ENCODE data around the gene WDR47. TPM values are rescaled to one million over a fixed set of nuclear protein-coding genes. Genes with fewer than 3 reads are reported as not detected.

The WDR47 gene
- total RNA-seq, 1 experiment from 2014 or later = 21.0 TPM

DNA sequence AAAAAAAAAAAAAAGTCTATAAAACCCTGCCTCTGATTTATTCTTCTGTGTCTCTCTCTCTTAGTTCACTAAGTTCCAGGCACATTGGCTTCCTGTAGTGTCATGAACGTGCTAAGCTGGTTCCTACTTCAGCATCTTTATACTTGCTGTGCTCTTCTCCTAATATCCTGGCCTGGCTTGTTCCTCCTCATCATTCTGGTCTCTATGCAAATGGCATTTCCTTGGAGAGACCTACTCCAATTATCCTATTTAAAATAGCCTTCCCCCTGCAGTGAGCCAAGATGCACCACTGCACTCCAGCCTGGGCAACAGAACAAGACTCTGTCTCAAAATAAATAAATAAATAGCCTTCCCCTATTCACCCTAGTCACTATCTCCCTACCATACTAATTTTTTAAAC is 69.0 kb downstream of the WDR47 start:
- POLR2A ChIA-PET (ENCODE audit: low non-redundant PET) = no interaction called here
- Histone ChIP-seq H3K4me3 (ENCODE audit: low read depth, low read length, poor library complexity, severe bottlenecking) (no peak overlapping the region), H3K27me3 (replicated peaks; ENCODE audit: insufficient read depth, low read depth, low read length, poor library complexity) (no peaks in the 10 kb centered on the region), H3K4me1 (ENCODE audit: insufficient read depth, low read length, poor library complexity, severe bottlenecking) (no peaks in the 10 kb centered on the region), H3K27ac (ENCODE audit: low read depth, low read length, poor library complexity, severe bottlenecking) (no peak overlapping the region), H3K36me3 (ENCODE audit: insufficient read depth, low read length, poor library complexity, severe bottlenecking) (peaks cover 9% of the 10 kb centered on the region), H3K9me3 (ENCODE audit: low read depth, low read length, poor library complexity, severe bottlenecking) (no peaks in the 10 kb centered on the region)
- intact Hi-C loops (cut with micrococcal nuclease; ENCODE audit: unreplicated experiment) = no loop called here
- TF ChIP-seq, protein P1, sequence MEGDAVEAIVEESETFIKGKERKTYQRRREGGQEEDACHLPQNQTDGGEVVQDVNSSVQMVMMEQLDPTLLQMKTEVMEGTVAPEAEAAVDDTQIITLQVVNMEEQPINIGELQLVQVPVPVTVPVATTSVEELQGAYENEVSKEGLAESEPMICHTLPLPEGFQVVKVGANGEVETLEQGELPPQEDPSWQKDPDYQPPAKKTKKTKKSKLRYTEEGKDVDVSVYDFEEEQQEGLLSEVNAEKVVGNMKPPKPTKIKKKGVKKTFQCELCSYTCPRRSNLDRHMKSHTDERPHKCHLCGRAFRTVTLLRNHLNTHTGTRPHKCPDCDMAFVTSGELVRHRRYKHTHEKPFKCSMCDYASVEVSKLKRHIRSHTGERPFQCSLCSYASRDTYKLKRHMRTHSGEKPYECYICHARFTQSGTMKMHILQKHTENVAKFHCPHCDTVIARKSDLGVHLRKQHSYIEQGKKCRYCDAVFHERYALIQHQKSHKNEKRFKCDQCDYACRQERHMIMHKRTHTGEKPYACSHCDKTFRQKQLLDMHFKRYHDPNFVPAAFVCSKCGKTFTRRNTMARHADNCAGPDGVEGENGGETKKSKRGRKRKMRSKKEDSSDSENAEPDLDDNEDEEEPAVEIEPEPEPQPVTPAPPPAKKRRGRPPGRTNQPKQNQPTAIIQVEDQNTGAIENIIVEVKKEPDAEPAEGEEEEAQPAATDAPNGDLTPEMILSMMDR (conservative IDR thresholded peaks at IDR 0.05; ENCODE audit: low read depth, low read length) = no peak
- no peak for TF ChIP-seq EZH2 (IDR thresholded peaks at IDR 0.05; ENCODE audit: borderline replicate concordance, low read depth, low read length, poor library complexity, severe bottlenecking)
- no TSS peak for BruUV-seq (replicated peaks)
- CTCF ChIA-PET = no interaction called here
- no peak for DNase-seq (ENCODE audit: low spot score)

- POLR2A ChIA-PET (ENCODE audit: low non-redundant PET) = interaction anchor here (0.6 kb wide), 1 partner anchor 13 kb away, joined by 3 read pairs; no protein-coding TSS in a partner anchor
- CTCF ChIA-PET = no interaction called here
Observed at GRCh38 chr1:108969346-108969745, 72.6 kb downstream of the WDR47 start.

DNA sequence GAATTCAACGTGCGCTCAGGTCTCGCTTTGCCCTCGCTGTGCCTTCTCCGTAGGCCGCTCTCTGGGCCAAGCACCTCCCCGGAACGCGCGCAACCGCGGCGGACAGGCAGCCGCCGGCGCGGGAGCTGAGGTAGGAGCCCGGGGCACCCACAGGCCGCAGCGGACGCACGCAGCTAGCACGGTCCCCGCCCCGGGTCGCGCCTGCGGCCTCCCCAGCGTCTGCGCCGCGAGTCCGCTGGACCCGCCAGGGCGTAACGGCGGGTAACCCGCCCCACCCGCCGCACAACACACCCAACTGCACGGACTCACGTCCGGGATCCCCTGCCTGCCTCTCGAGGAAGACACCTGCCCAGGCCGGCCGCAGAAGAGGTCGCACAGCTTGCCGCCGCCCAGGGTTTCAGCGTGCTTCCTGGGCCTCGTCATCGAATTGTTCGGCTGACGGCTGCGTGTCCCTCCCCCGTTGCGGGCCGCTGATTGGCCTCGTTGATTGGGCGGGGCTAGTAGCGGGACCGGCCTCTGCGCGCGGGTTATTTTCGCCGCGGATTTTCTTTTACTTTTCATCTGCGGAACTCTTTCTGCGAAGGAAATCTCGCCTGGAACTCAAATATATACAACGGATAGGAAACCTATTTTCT is 78.7 kb downstream of the WDR47 start, which contains the start of gene CLCC1:
Gene CLCC1, minus strand, starts transcription at position 433 of the 635 bp plus-strand sequence. CDS start 13,047 bp downstream, outside the sequence.
- intact Hi-C loops (cut with micrococcal nuclease; ENCODE audit: unreplicated experiment) = loop anchor here (10.0 kb wide), 1 partner anchor 142 kb away; no protein-coding TSS in a partner anchor
- H3K4me1 ChIP-seq (ENCODE audit: insufficient read depth, low read length, poor library complexity, severe bottlenecking) = peaks cover 7% of the 10 kb centered on the region
- peak; percentile 95 for DNase-seq (ENCODE audit: low spot score)
- CTCF ChIA-PET = no interaction called here
- TF ChIP-seq, protein P1 (conservative IDR thresholded peaks at IDR 0.05; ENCODE audit: low read depth, low read length) = no peak
- TF ChIP-seq EZH2 (IDR thresholded peaks at IDR 0.05; ENCODE audit: borderline replicate concordance, low read depth, low read length, poor library complexity, severe bottlenecking) = no peak
- H3K4me3 ChIP-seq (ENCODE audit: low read depth, low read length, poor library complexity, severe bottlenecking) = peak within 1 kb of the TSS; percentile 81
- no TSS peak for BruUV-seq (replicated peaks)
- H3K36me3 ChIP-seq (ENCODE audit: insufficient read depth, low read length, poor library complexity, severe bottlenecking) = no peaks in the 10 kb centered on the region
- no peaks in the 10 kb centered on the region for H3K9me3 ChIP-seq (ENCODE audit: low read depth, low read length, poor library complexity, severe bottlenecking)
- POLR2A ChIA-PET (ENCODE audit: low non-redundant PET) = interaction anchor here (0.6 kb wide), 1 partner anchor 144 kb away, joined by 7 read pairs; no protein-coding TSS in a partner anchor
- peak within 1 kb of the TSS; percentile 95 for H3K27ac ChIP-seq (ENCODE audit: low read depth, low read length, poor library complexity, severe bottlenecking)
- no peaks in the 10 kb centered on the region for H3K27me3 ChIP-seq (replicated peaks; ENCODE audit: insufficient read depth, low read depth, low read length, poor library complexity)

More at GRCh38 chr1:108969346-108969745, 72.6 kb downstream of the WDR47 start:
- Histone ChIP-seq H3K27ac (ENCODE audit: low read depth, low read length, poor library complexity, severe bottlenecking) (no peak overlapping the region), H3K36me3 (ENCODE audit: insufficient read depth, low read length, poor library complexity, severe bottlenecking) (peaks cover 9% of the 10 kb centered on the region), H3K9me3 (ENCODE audit: low read depth, low read length, poor library complexity, severe bottlenecking) (no peaks in the 10 kb centered on the region), H3K4me3 (ENCODE audit: low read depth, low read length, poor library complexity, severe bottlenecking) (no peak overlapping the region), H3K27me3 (replicated peaks; ENCODE audit: insufficient read depth, low read depth, low read length, poor library complexity) (no peaks in the 10 kb centered on the region), H3K4me1 (ENCODE audit: insufficient read depth, low read length, poor library complexity, severe bottlenecking) (no peaks in the 10 kb centered on the region)
- BruUV-seq (replicated peaks) = no TSS peak
- no peak for DNase-seq (ENCODE audit: low spot score)
- intact Hi-C loops (cut with micrococcal nuclease; ENCODE audit: unreplicated experiment) = loop anchor here (10.0 kb wide), 1 partner anchor 135 kb away; no protein-coding TSS in a partner anchor
- no peak for TF ChIP-seq EZH2 (IDR thresholded peaks at IDR 0.05; ENCODE audit: borderline replicate concordance, low read depth, low read length, poor library complexity, severe bottlenecking)
